HUES6 (cell line): ENCODE data around the gene DIAPH1.
A peak's percentile ranks its signal among the peaks of the same experiment; 100 is the strongest.

ENCODE experiments used
- H3K27ac ChIP-seq: 2 replicates; pipeline ENCODE4 v1.7.0; 2013; ENCODE audit warnings: low read depth, mild to moderate bottlenecking, low read length, inconsistent platforms
- H3K27me3 ChIP-seq: 2 replicates; pipeline ENCODE4 v1.6.1; 2013; ENCODE audit warnings: low read length; ENCODE audit not compliant: control insufficient read depth, insufficient read depth
- H3K36me3 ChIP-seq: 2 replicates; pipeline ENCODE4 v1.6.1; 2013; ENCODE audit warnings: low read length; ENCODE audit not compliant: control insufficient read depth, insufficient read depth
- H3K4me1 ChIP-seq: 2 replicates; pipeline ENCODE4 v1.6.1; 2013; ENCODE audit warnings: low read length; ENCODE audit not compliant: control insufficient read depth, insufficient read depth
- H3K4me3 ChIP-seq: 2 replicates; pipeline ENCODE4 v1.5.1; 2013; ENCODE audit warnings: low read depth, low read length
- H3K9ac ChIP-seq: one replicate; pipeline ENCODE4 v1.6.1; 2013; ENCODE audit warnings: mild to moderate bottlenecking, low read length
- H3K9me3 ChIP-seq: 2 replicates; pipeline ENCODE4 v1.6.1; 2013; ENCODE audit warnings: low read depth, low read length; ENCODE audit not compliant: control insufficient read depth, insufficient read depth

Gene DIAPH1

GRCh38 chr5:141518618-141519015 lies 100.2 kb downstream of the DIAPH1 start:
- no peak overlapping the region for H3K9ac ChIP-seq
- peaks cover 27% of the 10 kb centered on the region for H3K4me1 ChIP-seq
- H3K36me3 ChIP-seq: peaks cover 72% of the 10 kb centered on the region
- H3K9me3 ChIP-seq: no peaks in the 10 kb centered on the region
- H3K4me3 ChIP-seq: no peak overlapping the region
- no peaks in the 10 kb centered on the region for H3K27me3 ChIP-seq
- H3K27ac ChIP-seq: no peak overlapping the region

DNA sequence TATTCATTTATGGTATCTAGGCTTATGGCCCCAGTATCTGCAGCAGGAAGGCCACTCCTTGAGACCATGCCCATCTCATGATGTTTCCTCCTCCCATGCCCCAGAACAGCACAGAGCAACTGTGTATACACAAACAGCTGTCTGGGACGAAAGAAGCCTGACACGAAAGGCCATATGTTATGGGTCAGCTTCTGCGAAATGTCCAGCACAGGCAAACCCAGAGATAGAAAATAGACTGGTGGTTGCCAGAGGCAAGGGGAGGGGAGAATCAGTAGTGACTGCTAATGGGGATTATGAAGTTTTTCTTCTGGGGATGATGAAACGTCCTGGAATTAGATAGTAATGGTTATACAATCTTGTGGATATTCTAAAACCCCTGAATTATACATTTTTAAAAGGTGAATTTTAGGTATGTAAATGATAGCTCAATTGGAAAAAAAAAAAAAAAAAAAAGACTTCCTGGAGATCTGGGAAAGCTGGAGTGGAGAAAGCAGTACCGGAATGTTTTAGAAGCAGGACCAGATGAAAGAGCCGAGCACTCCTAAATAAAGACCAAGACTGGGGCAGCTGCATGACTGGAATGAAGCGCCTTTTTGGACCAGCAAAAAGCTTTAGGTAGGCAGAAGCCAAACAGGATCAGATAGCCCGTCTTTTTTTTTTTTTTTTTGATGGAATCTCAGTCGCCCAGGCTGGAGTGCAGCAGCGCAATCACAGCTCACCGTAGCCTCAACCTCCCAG lies 100.8 kb downstream of the DIAPH1 start:
- H3K9me3 ChIP-seq: no peaks in the 10 kb centered on the region
- H3K9ac ChIP-seq: no peak overlapping the region
- H3K4me3 ChIP-seq: no peak overlapping the region
- peaks cover 27% of the 10 kb centered on the region for H3K4me1 ChIP-seq
- H3K27me3 ChIP-seq: no peaks in the 10 kb centered on the region
- peaks cover 66% of the 10 kb centered on the region for H3K36me3 ChIP-seq
- no peak overlapping the region for H3K27ac ChIP-seq

GRCh38 chr5:141517312-141517711 lies 101.5 kb downstream of the DIAPH1 start:
- peaks cover 27% of the 10 kb centered on the region for H3K4me1 ChIP-seq

GRCh38 chr5:141516672-141517025 lies 102.2 kb downstream of the DIAPH1 start:
- Histone ChIP-seq H3K36me3 (peaks cover 54% of the 10 kb centered on the region), H3K27me3 (no peaks in the 10 kb centered on the region), H3K4me3 (no peak overlapping the region), H3K27ac (peak overlapping the region; percentile 39; the same call in 1 of the 2 replicates), H3K9ac (no peak overlapping the region), H3K4me1 (peaks cover 27% of the 10 kb centered on the region), H3K9me3 (no peaks in the 10 kb centered on the region)

More at GRCh38 chr5:141517312-141517711, 101.5 kb downstream of the DIAPH1 start:
- H3K27me3 ChIP-seq: no peaks in the 10 kb centered on the region
- H3K9ac ChIP-seq: no peak overlapping the region
- H3K4me3 ChIP-seq: no peak overlapping the region
- peaks cover 59% of the 10 kb centered on the region for H3K36me3 ChIP-seq
- H3K9me3 ChIP-seq: no peaks in the 10 kb centered on the region
- no peak overlapping the region for H3K27ac ChIP-seq

DNA sequence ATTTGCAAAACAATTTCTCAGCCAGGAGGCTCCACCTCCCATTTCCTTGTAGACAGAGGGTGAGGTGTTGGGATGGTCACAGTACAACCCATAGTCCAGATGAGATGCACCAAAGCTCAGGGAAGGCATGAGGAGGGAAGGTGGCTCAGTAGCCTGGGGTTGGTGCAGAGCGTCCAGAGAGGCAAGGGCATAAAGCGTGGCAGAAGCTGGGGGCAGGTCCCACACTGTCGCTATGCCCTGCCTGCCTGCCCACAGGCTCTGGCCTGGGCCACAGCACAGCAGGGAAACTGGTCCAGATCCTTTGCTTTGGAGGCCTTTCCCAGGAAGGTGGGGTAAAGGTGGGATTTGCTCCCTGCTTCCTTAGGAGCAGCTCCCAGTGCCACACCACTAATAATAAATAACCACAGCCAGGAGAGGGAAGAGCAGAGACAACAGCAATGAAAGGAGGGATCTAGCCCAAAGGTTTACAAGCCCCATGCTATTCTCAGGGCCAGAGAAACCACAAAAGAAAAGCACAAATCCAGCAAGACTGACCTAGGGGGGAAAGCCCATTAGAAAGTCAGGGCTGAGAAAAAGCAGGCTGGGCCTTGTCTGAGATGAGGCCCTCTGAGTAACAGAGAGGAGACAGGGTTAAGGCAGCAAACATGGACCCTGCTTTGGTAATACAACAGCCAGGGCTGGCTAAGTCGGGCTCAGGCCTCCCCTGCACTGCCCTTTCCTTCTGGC lies 102.7 kb downstream of the DIAPH1 start:
- H3K27ac ChIP-seq: peak overlapping the region; percentile 39; the same call in 1 of the 2 replicates
- H3K36me3 ChIP-seq: peaks cover 52% of the 10 kb centered on the region
- H3K4me1 ChIP-seq: peaks cover 27% of the 10 kb centered on the region
- no peaks in the 10 kb centered on the region for H3K27me3 ChIP-seq
- H3K9me3 ChIP-seq: no peaks in the 10 kb centered on the region
- H3K9ac ChIP-seq: no peak overlapping the region
- H3K4me3 ChIP-seq: no peak overlapping the region

DNA sequence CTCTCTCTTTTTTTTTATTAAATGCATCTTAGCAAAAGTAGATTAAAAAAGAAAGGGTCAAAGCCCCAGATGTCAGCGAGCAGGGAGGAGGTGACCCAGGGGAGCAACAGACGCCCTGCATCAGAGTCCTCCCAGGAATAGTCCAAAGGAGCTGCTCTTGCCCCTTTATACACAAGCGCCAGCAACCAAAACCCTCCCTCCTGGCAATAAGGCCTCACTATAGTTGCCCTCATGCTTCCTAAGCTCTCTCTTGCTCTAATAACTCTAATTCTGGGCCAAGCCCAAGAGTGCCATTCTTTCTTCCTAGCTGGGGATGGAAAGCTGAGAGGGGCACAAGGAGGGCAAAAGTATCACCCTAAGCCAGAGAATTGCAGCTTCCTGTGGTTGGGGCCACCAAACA lies 103.7 kb downstream of the DIAPH1 start:
- no peaks in the 10 kb centered on the region for H3K9me3 ChIP-seq
- peaks cover 47% of the 10 kb centered on the region for H3K36me3 ChIP-seq
- H3K4me1 ChIP-seq: peaks cover 27% of the 10 kb centered on the region
- H3K4me3 ChIP-seq: no peak overlapping the region
- H3K9ac ChIP-seq: peak overlapping the region; percentile 29
- H3K27me3 ChIP-seq: no peaks in the 10 kb centered on the region
- peak overlapping the region; percentile 65; the same call in 1 of the 2 replicates for H3K27ac ChIP-seq

DNA sequence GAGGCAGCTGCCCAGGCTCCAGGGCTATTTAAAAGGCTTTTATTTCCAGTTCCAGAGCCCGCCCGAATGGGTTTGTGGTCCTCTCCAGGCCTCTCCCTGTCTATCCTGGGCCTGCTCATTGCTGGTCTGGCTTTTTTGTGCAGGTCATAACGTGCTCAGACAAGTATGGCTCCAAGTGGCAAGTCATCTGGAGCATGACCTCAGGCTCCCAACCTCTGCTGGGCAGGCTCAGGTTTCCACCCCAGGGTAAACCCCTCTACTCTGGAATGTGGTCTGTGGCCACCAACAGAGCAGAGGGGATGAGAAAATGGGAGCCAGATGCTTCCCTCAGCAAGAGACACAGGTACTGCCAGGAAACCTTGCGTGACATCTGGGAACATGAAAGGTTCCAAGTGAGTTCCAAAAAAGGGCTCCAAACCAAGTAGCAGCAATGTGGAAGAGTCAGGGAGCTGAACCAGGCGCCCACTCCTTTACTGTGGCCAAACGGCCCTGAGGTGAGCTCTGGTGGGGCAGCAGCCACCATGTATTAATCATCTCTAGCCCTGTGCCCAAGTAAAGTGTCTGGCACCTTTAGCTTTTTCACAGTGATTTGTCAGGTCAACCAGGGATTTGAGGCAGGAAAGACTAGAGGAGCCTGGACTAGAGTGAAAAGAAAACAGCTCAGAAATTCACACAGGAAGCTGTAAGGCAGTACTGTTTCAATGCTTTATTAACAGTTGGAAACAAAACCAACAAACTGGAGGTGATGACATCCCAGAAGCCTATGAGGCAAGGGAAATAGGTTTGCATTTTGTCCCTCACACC lies 104.3 kb downstream of the DIAPH1 start:
- Histone ChIP-seq H3K36me3 (peaks cover 41% of the 10 kb centered on the region), H3K9ac (peak overlapping the region; percentile 74), H3K4me1 (peaks cover 31% of the 10 kb centered on the region), H3K4me3 (peak overlapping the region; percentile 79), H3K27me3 (no peaks in the 10 kb centered on the region), H3K9me3 (no peaks in the 10 kb centered on the region), H3K27ac (peak overlapping the region; percentile 65; the same call in 1 of the 2 replicates)

DNA sequence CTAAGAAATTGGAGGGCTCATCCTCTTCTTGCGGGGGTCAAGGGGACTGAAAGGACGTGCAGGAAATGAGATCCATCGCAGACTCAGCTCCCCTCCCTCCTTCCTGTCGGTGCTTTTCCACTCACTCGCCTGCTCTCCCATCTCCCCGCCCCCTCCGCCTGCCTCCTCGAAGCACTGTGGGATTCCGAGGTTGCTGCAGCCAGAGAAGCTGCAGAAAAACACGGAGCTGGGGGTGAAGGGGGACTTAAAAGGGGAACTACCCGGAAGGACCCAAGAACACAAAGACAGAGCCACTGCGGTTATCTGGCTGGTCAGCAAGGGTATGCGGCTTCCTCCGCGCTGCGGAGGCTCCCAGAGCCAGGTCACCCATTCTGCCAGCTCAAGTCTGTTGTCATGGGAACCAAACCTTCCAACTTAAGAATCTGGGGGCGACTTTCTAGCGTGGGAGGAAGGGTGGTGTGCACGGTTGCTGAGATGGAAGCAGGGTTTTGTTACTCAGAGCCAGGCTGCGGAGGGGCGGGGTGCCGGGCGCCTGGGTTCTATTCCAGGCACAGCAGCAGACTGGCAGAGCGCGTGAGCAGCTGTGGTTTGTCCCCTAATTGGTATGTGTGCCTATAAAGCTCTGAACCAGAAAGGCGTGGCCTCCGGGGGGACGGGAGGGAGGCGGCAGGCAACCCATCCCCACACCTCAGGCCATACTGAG lies 105.0 kb downstream of the DIAPH1 start:
- H3K9me3 ChIP-seq: no peaks in the 10 kb centered on the region
- peak overlapping the region; percentile 65; the same call in 1 of the 2 replicates for H3K27ac ChIP-seq
- H3K4me1 ChIP-seq: peaks cover 36% of the 10 kb centered on the region
- H3K4me3 ChIP-seq: peak overlapping the region; percentile 79
- no peaks in the 10 kb centered on the region for H3K27me3 ChIP-seq
- H3K36me3 ChIP-seq: peaks cover 33% of the 10 kb centered on the region
- peak overlapping the region; percentile 74 for H3K9ac ChIP-seq

GRCh38 chr5:141512911-141513626 lies 105.7 kb downstream of the DIAPH1 start:
- H3K4me3 ChIP-seq: peak overlapping the region; percentile 79
- H3K4me1 ChIP-seq: peaks cover 41% of the 10 kb centered on the region
- H3K9me3 ChIP-seq: no peaks in the 10 kb centered on the region
- H3K36me3 ChIP-seq: peaks cover 29% of the 10 kb centered on the region
- H3K27ac ChIP-seq: peak overlapping the region; percentile 65; the same call in 1 of the 2 replicates
- H3K9ac ChIP-seq: peak overlapping the region; percentile 74
- H3K27me3 ChIP-seq: no peaks in the 10 kb centered on the region

DNA sequence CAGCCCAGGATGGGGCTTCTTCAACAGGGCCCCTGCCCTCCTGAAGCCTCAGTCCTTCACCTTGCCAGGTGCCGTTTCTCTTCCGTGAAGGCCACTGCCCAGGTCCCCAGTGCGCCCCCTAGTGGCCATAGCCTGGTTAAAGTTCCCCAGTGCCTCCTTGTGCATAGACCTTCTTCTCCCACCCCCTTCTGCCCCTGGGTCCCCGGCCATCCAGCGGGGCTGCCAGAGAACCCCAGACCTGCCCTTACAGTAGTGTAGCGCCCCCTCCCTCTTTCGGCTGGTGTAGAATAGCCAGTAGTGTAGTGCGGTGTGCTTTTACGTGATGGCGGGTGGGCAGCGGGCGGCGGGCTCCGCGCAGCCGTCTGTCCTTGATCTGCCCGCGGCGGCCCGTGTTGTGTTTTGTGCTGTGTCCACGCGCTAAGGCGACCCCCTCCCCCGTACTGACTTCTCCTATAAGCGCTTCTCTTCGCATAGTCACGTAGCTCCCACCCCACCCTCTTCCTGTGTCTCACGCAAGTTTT lies 106.3 kb downstream of the DIAPH1 start:
- H3K36me3 ChIP-seq: peaks cover 25% of the 10 kb centered on the region
- H3K4me1 ChIP-seq: peaks cover 48% of the 10 kb centered on the region
- peak overlapping the region; percentile 79 for H3K4me3 ChIP-seq
- H3K27ac ChIP-seq: peak overlapping the region; percentile 65; the same call in 1 of the 2 replicates
- peak overlapping the region; percentile 74 for H3K9ac ChIP-seq
- H3K27me3 ChIP-seq: no peaks in the 10 kb centered on the region
- no peaks in the 10 kb centered on the region for H3K9me3 ChIP-seq
